Testis (tissue), 5 donors: Measurements from ENCODE around the gene NIPAL1. TPM values are rescaled to one million over a fixed set of nuclear protein-coding genes. Genes with fewer than 3 reads are reported as not detected.

Source experiments
- DNase-seq: peaks from one replicate; pipeline ENCODE4 v3.0.0-alpha.2; 2019
- H3K27ac ChIP-seq, 2 donors: fragments of 200-600 bp; sonication (generic); one replicate each; pipeline ENCODE4 v1.5.1; 2019
- H3K27me3 ChIP-seq: fragments of 200-600 bp; sonication (generic); one replicate; pipeline ENCODE4 v1.5.1; 2019
- H3K36me3 ChIP-seq: fragments of 200-600 bp; sonication (generic); one replicate; pipeline ENCODE4 v1.5.1; 2017; ENCODE audit warnings: low read depth; ENCODE audit errors: missing control alignments
- H3K4me1 ChIP-seq: fragments of 200-600 bp; sonication (generic); one replicate; pipeline ENCODE4 v1.5.1; 2019
- H3K4me3 ChIP-seq, 2 donors: fragments of 200-600 bp; sonication (generic); one replicate each; pipeline ENCODE4 v1.5.1; 2017 to 2019
- H3K9me3 ChIP-seq: fragments of 200-600 bp; sonication (generic); one replicate; pipeline ENCODE4 v1.5.1; 2017
- CTCF ChIP-seq, 3 experiments: fragments of 450-650 bp in 2 of 3; fragments of 200-600 bp in 1 of 3; sonication (generic) in 1 of 3; IDR thresholded peaks; one replicate each; pipeline ENCODE4 v1.5.1; 2016 to 2019; ENCODE audit warnings: antibody characterized with exemption in 3 of 3, mild to moderate bottlenecking in 2 of 3, moderate library complexity in 1 of 3
- POLR2A ChIP-seq: fragments of 450-650 bp; IDR thresholded peaks from one replicate; pipeline ENCODE4 v1.6.1; 2017; ENCODE audit warnings: antibody characterized with exemption, mild to moderate bottlenecking, moderate library complexity
- WGBS, 2 donors: methylation state at CpG; one replicate each; pipeline ENCODE4 v1.1.5; 2018; 5-methylcytosine and 5-hydroxymethylcytosine counted together
- intact Hi-C: fragments of 100-400 bp; cut with DNase I; formaldehyde crosslinking; loops from one replicate; pipeline ENCODE4 v1.15.1; 2023; ENCODE audit warnings: low total_unique reads
- long read RNA-seq, 2 donors: transcript quantifications; one replicate each; lab custom pipeline, GENCODE V29; 2026
- polyA plus RNA-seq: library from polyadenylated mRNA; stranded (reverse); fragments of 350-450 nt; fragmentation: Illumina TruSeq; extraction: RNeasy Lipid Tissue Mini Kit (QIAGEN cat#74804); gene quantifications from one replicate; pipeline ENCODE4 v1.2.3, GENCODE V29; 2014; ENCODE audit warnings: low read depth, low replicate concordance; ENCODE audit not compliant: insufficient read depth
- total RNA-seq, 2 donors: library from RNA; depleted of rRNA; stranded (reverse); fragments of >200 nt; gene quantifications; one replicate each; pipeline ENCODE4 v1.2.3, GENCODE V29; 2016

The NIPAL1 gene
- total RNA-seq: 1 to 10 TPM in 1 of 2 donors, under 1 TPM in 1; 0.79 to 3.2 TPM
- 2.3 TPM for polyA plus RNA-seq
- long read RNA-seq, donor 1, full-length matches to known transcripts: 1 of 1 reads
- long read RNA-seq, donor 1, partial matches to known transcripts: 0 of 1 reads
- long read RNA-seq, donor 1, other reads (novel, unspliced or antisense): 0 of 1 reads
- long read RNA-seq, donor 2: 0 reads

- intact Hi-C loops: no loop called here
- Histone ChIP-seq H3K9me3 (no peaks in the 10 kb centered on the region), H3K4me3 (peak within 1 kb of the TSS; percentile 48 to 80), H3K4me1 (no peaks in the 10 kb centered on the region), H3K27ac (peak within 1 kb of the TSS in 1 of 2 donors; percentile 74), H3K36me3 (no peaks in the 10 kb centered on the region), H3K27me3 (no peaks in the 10 kb centered on the region)
- DNase-seq: peak; percentile 90
- no peak for TF ChIP-seq POLR2A
- TF ChIP-seq CTCF (IDR thresholded peaks at IDR 0.05): no peak
- WGBS, 2 donors: 1 to 4% methylated on average over 11 to 45 of the region's 60 CpGs
These were observed at the start of gene NIPAL1, which contains the start of gene CNGA1 for GRCh38 chr4:48016141-48017107. Gene NIPAL1 (plus strand): TSS chr4:48016772. CDS start chr4:48016840, 68 bp downstream. Gene CNGA1 (minus strand): TSS chr4:48016681. CDS start chr4:47952689, 63,992 bp downstream.

- no peak for TF ChIP-seq POLR2A
- no peak for TF ChIP-seq CTCF (IDR thresholded peaks at IDR 0.05)
- intact Hi-C loops: no loop called here
- Histone ChIP-seq H3K27me3 (no peaks in the 10 kb centered on the region), H3K9me3 (no peaks in the 10 kb centered on the region), H3K27ac (no peak overlapping the region), H3K36me3 (no peaks in the 10 kb centered on the region), H3K4me1 (no peaks in the 10 kb centered on the region), H3K4me3 (no peak overlapping the region)
- DNase-seq: no peak
These were observed 47.7 kb upstream of the NIPAL1 start for GRCh38 chr4:47968847-47969246.

GRCh38 chr4:47972181-47972580, 44.4 kb upstream of the NIPAL1 start:
- DNase-seq: no peak
- WGBS, 2 donors: 88 to 95% methylated on average over 1 of the region's 1 CpG
- Histone ChIP-seq H3K27me3 (no peaks in the 10 kb centered on the region), H3K27ac (no peak overlapping the region), H3K4me3 (no peak overlapping the region), H3K36me3 (no peaks in the 10 kb centered on the region), H3K4me1 (peaks cover 6% of the 10 kb centered on the region), H3K9me3 (no peaks in the 10 kb centered on the region)
- intact Hi-C loops: no loop called here
- no peak for TF ChIP-seq POLR2A
- no peak for TF ChIP-seq CTCF (IDR thresholded peaks at IDR 0.05)

- H3K4me1 ChIP-seq: peaks cover 6% of the 10 kb centered on the region
- H3K27me3 ChIP-seq: no peaks in the 10 kb centered on the region
- DNase-seq: no peak
- H3K36me3 ChIP-seq: no peaks in the 10 kb centered on the region
- WGBS, 2 donors: 67 to 70% methylated on average over 1 of the region's 1 CpG
- no peak overlapping the region for H3K4me3 ChIP-seq
- intact Hi-C loops: no loop called here
- no peak overlapping the region for H3K27ac ChIP-seq
- no peaks in the 10 kb centered on the region for H3K9me3 ChIP-seq
- TF ChIP-seq CTCF (IDR thresholded peaks at IDR 0.05): no peak
- no peak for TF ChIP-seq POLR2A
These were observed 43.9 kb upstream of the NIPAL1 start for GRCh38 chr4:47972721-47973120.
